AG09319 (cell line): ENCODE data around the gene GALNT13.

Experiments used
- DNase-seq: peaks from one replicate; pipeline ENCODE4 v3.0.0-alpha.2; 2010; ENCODE audit warnings: low read depth; ENCODE audit errors: extremely low read depth
- CTCF ChIP-seq: IDR thresholded peaks from 2 replicates; pipeline ENCODE4 v1.5.1; 2011; ENCODE audit warnings: low read depth, mild to moderate bottlenecking, inconsistent platforms, low read length, moderate library complexity

The GALNT13 gene

GRCh38 chr2:153971855-153972254 lies 100.1 kb downstream of the GALNT13 start:
- no peak for DNase-seq
- no peak for TF ChIP-seq CTCF

DNA sequence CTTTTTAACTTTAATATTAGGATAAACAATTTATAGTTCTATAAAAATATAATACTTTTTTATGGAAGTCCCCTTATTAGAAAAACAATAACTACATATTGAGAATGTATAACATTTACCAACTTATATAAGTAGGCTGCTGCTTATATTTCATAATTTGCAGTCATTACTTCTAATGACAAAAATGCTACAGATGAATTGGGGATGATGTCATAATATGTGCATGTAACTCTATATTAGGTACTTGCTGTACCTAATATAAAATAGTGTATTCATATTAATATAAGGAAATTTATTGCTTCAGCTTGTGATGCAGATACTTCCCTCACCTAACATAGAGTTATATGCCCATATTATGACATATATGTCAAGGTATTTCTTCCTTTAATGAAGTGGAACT lies 100.7 kb downstream of the GALNT13 start:
- no peak for DNase-seq
- TF ChIP-seq CTCF, result no peak

DNA sequence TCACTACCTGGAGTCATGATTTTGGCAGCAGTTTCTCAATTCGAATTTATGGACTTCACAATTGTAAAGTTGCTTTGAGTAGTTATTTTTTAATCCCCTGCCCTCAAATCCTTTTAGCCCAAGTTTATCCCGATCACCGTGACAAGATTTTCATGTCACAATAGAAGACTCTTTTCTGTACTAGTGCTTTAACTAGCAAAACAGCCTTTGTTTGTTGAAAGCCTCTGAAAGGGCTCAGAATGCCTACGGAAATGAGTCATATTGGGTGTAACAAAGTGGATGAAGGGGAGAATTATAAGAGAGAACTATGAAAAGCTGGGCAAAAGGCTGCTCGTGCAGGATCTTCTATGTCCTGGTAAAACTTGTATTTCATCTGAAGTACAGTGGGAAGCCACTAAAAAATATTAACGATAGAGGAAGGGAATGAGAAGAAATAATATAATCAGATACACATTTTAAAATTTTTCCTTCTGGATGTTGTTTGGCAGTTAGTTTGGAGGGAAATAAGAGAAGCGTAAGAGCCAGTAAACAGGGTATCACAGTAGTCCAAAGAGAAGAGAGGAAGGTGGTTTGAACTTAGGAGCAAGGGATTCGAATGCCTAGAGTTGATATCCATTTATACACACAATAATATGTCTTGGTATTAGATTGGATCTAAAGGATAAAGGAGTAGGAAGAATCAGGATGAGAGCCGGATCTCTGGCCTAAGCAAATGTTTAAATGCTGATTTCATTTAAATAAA lies 114.9 kb downstream of the GALNT13 start:
- no peak for DNase-seq

DNA sequence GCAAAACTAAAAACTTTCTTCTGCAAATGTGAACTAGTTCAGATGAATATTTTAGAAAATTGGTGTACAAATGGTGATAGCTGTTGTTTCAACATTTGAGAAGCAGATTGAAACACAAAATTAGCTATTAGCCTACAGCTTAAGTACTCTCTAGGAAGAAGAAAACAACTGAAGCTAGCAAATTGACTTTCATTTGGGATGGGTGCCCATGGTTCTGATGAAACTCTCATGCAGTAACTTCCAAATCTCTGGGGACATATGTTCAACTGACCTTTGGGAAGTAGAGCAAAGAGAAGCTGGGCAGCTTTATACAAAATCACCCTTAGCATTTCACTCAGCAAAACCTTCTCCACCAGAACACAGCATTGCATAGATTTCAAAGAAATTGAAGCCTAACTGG lies 119.0 kb downstream of the GALNT13 start:
- no peak for DNase-seq

More for the DNA sequence above, 114.9 kb downstream of the GALNT13 start:
- no peak for TF ChIP-seq CTCF

DNA sequence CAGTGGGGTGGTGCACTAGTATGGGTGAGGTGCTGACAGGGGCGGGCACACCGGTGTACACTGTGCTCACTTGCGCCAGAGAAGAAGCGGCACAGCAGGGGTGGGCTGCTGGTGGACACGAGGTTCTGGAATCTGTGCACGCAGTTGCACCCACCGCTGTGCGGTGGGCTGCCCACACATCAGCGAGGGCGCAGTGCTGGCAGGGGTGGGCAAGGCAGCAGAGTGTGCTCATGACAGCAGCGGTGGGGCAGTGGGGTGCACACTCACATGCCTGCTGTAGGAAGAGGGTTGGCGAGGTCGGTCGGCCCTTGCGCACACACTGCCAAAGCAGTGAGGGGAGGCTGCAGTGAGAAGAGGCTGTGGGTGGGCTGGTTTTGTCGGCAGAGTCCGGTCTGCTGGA lies 141.8 kb downstream of the GALNT13 start:
- TF ChIP-seq CTCF, result no peak
- no peak for DNase-seq

More for the DNA sequence above, 119.0 kb downstream of the GALNT13 start:
- no peak for TF ChIP-seq CTCF

GRCh38 chr2:154015233-154015632 lies 143.5 kb downstream of the GALNT13 start:
- no peak for DNase-seq
- no peak for TF ChIP-seq CTCF

- no peak for DNase-seq
- TF ChIP-seq CTCF, result no peak
Observed at GRCh38 chr2:154029504-154029903, 157.8 kb downstream of the GALNT13 start.
